PC-3 (cell line): ENCODE data around the gene CA7. TPM values are rescaled to one million over a fixed set of nuclear protein-coding genes. Genes with fewer than 3 reads are reported as not detected.

Experiments used
- ATAC-seq: fragments of 200-7000 bp; cut with Tn5 transposase; 2 replicates; pipeline ENCODE4 v1.9.1; 2020; ENCODE audit warnings: mild to moderate bottlenecking, moderate library complexity
- BruUV-seq: library from RNA; stranded (reverse); fragments of 400-500 nt; replicated peaks from 2 replicates; lab custom pipeline; 2021; lab: Mats Ljungman, UMichigan
- CTCF ChIA-PET: fragments of 300-600 bp; sonication (Branson Sonifier 250); formaldehyde crosslinking; loops from one replicate; lab custom pipeline; 2022; ENCODE audit warnings: antibody characterized with exemption; lab: Charles Lee
- POLR2A ChIA-PET: fragments of 300-600 bp; sonication (Branson Sonifier 250); formaldehyde crosslinking; loops from one replicate; lab custom pipeline; 2022; ENCODE audit warnings: antibody characterized with exemption; ENCODE audit not compliant: unreplicated experiment; lab: Charles Lee
- DNase-seq: peaks from one replicate; pipeline ENCODE4 v3.0.0-alpha.2; 2015
- H2AFZ ChIP-seq: fragments of 300-600 bp; sonication (generic); 2 replicates; pipeline ENCODE4 v1.6.0; 2016; ENCODE audit warnings: antibody characterized with exemption, low read length
- H3F3A ChIP-seq: fragments of 300-600 bp; sonication (generic); one replicate; pipeline ENCODE4 v1.6.0; 2017; ENCODE audit warnings: antibody characterized with exemption, low read length, control low read depth, mild to moderate bottlenecking; ENCODE audit not compliant: unreplicated experiment
- H3K27ac ChIP-seq: fragments of 300-600 bp; sonication (generic); 2 replicates; pipeline ENCODE4 v1.5.1; 2016; ENCODE audit warnings: mild to moderate bottlenecking, low read length
- H3K27me3 ChIP-seq: fragments of 300-600 bp; sonication (generic); 2 replicates; pipeline ENCODE4 v1.6.1; 2016; ENCODE audit warnings: low read length, mixed read lengths
- H3K36me3 ChIP-seq: fragments of 300-600 bp; sonication (generic); 2 replicates; pipeline ENCODE4 v1.6.1; 2016; ENCODE audit warnings: low read depth, mixed run types, low read length, mixed read lengths
- H3K4me1 ChIP-seq: fragments of 300-600 bp; sonication (generic); 2 replicates; pipeline ENCODE4 v1.5.1; 2016; ENCODE audit warnings: low read length; ENCODE audit not compliant: insufficient read depth
- H3K4me2 ChIP-seq: fragments of 300-600 bp; sonication (generic); 2 replicates; pipeline ENCODE4 v1.6.0; 2016; ENCODE audit warnings: low read length
- H3K4me3 ChIP-seq: fragments of 300-600 bp; sonication (generic); 2 replicates; pipeline ENCODE4 v1.5.1; 2016; ENCODE audit warnings: mild to moderate bottlenecking, low read length, mixed read lengths
- H3K79me2 ChIP-seq: fragments of 300-600 bp; sonication (generic); 2 replicates; pipeline ENCODE4 v1.6.1; 2017; ENCODE audit warnings: low read length, mixed read lengths
- H3K9ac ChIP-seq: fragments of 300-600 bp; sonication (generic); 2 replicates; pipeline ENCODE4 v1.6.0; 2016; ENCODE audit warnings: mild to moderate bottlenecking, low read length
- H3K9me2 ChIP-seq: fragments of 300-600 bp; sonication (generic); replicated peaks from 2 replicates; pipeline ENCODE4 v1.6.1; 2016; ENCODE audit warnings: mixed run types, low read length, mixed read lengths
- H3K9me3 ChIP-seq: fragments of 300-600 bp; sonication (generic); 2 replicates; pipeline ENCODE4 v1.6.1; 2016; ENCODE audit warnings: low read length, mixed read lengths
- H4K20me1 ChIP-seq: fragments of 300-600 bp; sonication (generic); 2 replicates; pipeline ENCODE4 v1.6.1; 2016; ENCODE audit warnings: low read length, mixed read lengths
- CTCF ChIP-seq: fragments of 300-600 bp; sonication (generic); conservative IDR thresholded peaks from 2 replicates; pipeline ENCODE4 v1.5.1; 2017; ENCODE audit warnings: antibody characterized with exemption, low read depth, mild to moderate bottlenecking, low read length
- EZH2 ChIP-seq: fragments of 300-600 bp; sonication (generic); IDR thresholded peaks from one replicate; pipeline ENCODE4 v1.6.1; 2017; ENCODE audit warnings: antibody characterized with exemption, mild to moderate bottlenecking, low read length; ENCODE audit not compliant: unreplicated experiment
- EZH2phosphoT487 ChIP-seq: fragments of 300-600 bp; sonication (generic); IDR thresholded peaks from 2 replicates; pipeline ENCODE4 v1.6.1; 2018; ENCODE audit warnings: mild to moderate bottlenecking, antibody characterized with exemption, low read length, borderline replicate concordance
- intact Hi-C: fragments of 100-400 bp; cut with micrococcal nuclease; formaldehyde crosslinking; loops from 2 replicates; pipeline ENCODE4 v1.9.0; 2023
- total RNA-seq: library from RNA; depleted of rRNA; stranded (reverse); fragments of >200 nt; gene quantifications from 2 replicates; pipeline ENCODE4 v1.2.3, GENCODE V29; 2014

The CA7 gene
- total RNA-seq, 1 experiment from 2014 or later: not detected

- BruUV-seq: no TSS peak
- intact Hi-C loops: no loop called here
These were observed 38.5 kb downstream of the CA7 start for GRCh38 chr16:66882702-66883101.

GRCh38 chr16:66885491-66885890, 41.3 kb downstream of the CA7 start:
- peaks cover 8% of the 10 kb centered on the region for H3K36me3 ChIP-seq
- CTCF ChIA-PET: no interaction called here

More at GRCh38 chr16:66882702-66883101, 38.5 kb downstream of the CA7 start:
- Histone ChIP-seq H3K36me3 (peaks cover 8% of the 10 kb centered on the region), H3K4me1 (peaks cover 9% of the 10 kb centered on the region; the same call in 1 of the 2 replicates), H3K27ac (no peak overlapping the region), H3F3A (no peaks in the 10 kb centered on the region), H3K79me2 (peaks cover 14% of the 10 kb centered on the region), H2AFZ (no peak overlapping the region), H3K9ac (no peak overlapping the region), H3K4me2 (no peak overlapping the region), H4K20me1 (no peaks in the 10 kb centered on the region), H3K9me3 (no peaks in the 10 kb centered on the region), H3K4me3 (no peak overlapping the region), H3K9me2 (no peaks in the 10 kb centered on the region), H3K27me3 (no peaks in the 10 kb centered on the region)
- ATAC-seq: no peak
- DNase-seq: no peak
- TF ChIP-seq CTCF: no peak
- no peak for TF ChIP-seq EZH2phosphoT487
- no peak for TF ChIP-seq EZH2
- ChIA-PET CTCF (interaction anchor here (1.3 kb wide), 1 partner anchor 10 kb away, joined by 8 read pairs; no protein-coding TSS in a partner anchor), POLR2A (no interaction called here)

More at GRCh38 chr16:66885491-66885890, 41.3 kb downstream of the CA7 start:
- POLR2A ChIA-PET: no interaction called here
- TF ChIP-seq EZH2: no peak
- no peak for TF ChIP-seq EZH2phosphoT487
- TF ChIP-seq CTCF: no peak
- no peaks in the 10 kb centered on the region for H3K27me3 ChIP-seq
- H3K9me2 ChIP-seq: no peaks in the 10 kb centered on the region
- H3K9ac ChIP-seq: no peak overlapping the region
- H3K4me2 ChIP-seq: no peak overlapping the region
- H2AFZ ChIP-seq: no peak overlapping the region
- H3K79me2 ChIP-seq: peaks cover 14% of the 10 kb centered on the region
- H3K4me3 ChIP-seq: no peak overlapping the region
- ATAC-seq (no peak), DNase-seq (no peak)
- H3K27ac ChIP-seq: no peak overlapping the region
- no peaks in the 10 kb centered on the region for H3F3A ChIP-seq
- H3K9me3 ChIP-seq: no peaks in the 10 kb centered on the region
- H3K4me1 ChIP-seq: peaks cover 4% of the 10 kb centered on the region; the same call in 1 of the 2 replicates
- no TSS peak for BruUV-seq
- intact Hi-C loops: no loop called here
- no peaks in the 10 kb centered on the region for H4K20me1 ChIP-seq
